HEK293 (cell line): Measurements from ENCODE around the gene RSPO1.
A peak's percentile ranks its signal among the peaks of the same experiment; 100 is the strongest.

Source experiments
- CTCF ChIA-PET: fragments of 350-600 bp; formaldehyde crosslinking; extraction: SDS; loops from one replicate; lab custom pipeline; 2021; ENCODE audit warnings: antibody characterized with exemption; lab: Yijun Ruan, JAX
- POLR2A ChIA-PET: fragments of 300-600 bp; formaldehyde crosslinking; extraction: SDS; loops from one replicate; lab custom pipeline; 2020; ENCODE audit warnings: antibody characterized with exemption, inconsistent platforms; lab: Yijun Ruan, JAX
- H3K27ac ChIP-seq: fragments of 200-500 bp; sonication (Bioruptor generic); 2 replicates; pipeline ENCODE4 v1.5.1; 2014; ENCODE audit warnings: low read depth, low read length, control low read depth, inconsistent platforms; ENCODE audit errors: extremely low read depth
- H3K36me3 ChIP-seq, 2 experiments: fragments of 200-500 bp in 1 of 2; sonication (Bioruptor generic) in 1 of 2; 1 replicate in 1 of 2; 2 replicates in 1 of 2; pipeline ENCODE4 v1.5.1; 2014 to 2017; ENCODE audit warnings: inconsistent platforms in 2 of 2, low read length in 2 of 2; ENCODE audit not compliant: control insufficient read depth in 2 of 2, insufficient read depth in 1 of 2
- H3K4me1 ChIP-seq: fragments of 200-500 bp; sonication (Bioruptor generic); 2 replicates; pipeline ENCODE4 v1.5.1; 2014; ENCODE audit warnings: mild to moderate bottlenecking, low read length, inconsistent platforms; ENCODE audit not compliant: control insufficient read depth, insufficient read depth
- H3K4me3 ChIP-seq: 2 replicates; pipeline ENCODE4 v1.5.1; 2011; ENCODE audit warnings: low read depth, mild to moderate bottlenecking, control low read depth, low read length, moderate library complexity
- H3K9me3 ChIP-seq: fragments of 200-500 bp; sonication (Bioruptor generic); 2 replicates; pipeline ENCODE4 v1.5.1; 2014; ENCODE audit warnings: low read depth, low read length, inconsistent platforms; ENCODE audit not compliant: control insufficient read depth, insufficient read depth
- EGR2 ChIP-seq: fragments of 450-650 bp; formaldehyde crosslinking; IDR thresholded peaks from 2 replicates; pipeline ENCODE4 v1.5.1; 2016; ENCODE audit warnings: low read depth, missing biosample characterization, missing genetic modification characterization
- OSR2 ChIP-seq: fragments of 450-650 bp; formaldehyde crosslinking; IDR thresholded peaks from 2 replicates; pipeline ENCODE4 v1.5.1; 2016; ENCODE audit warnings: missing biosample characterization, missing genetic modification characterization
- WT1 ChIP-seq: fragments of 450-650 bp; formaldehyde crosslinking; IDR thresholded peaks from 2 replicates; pipeline ENCODE4 v1.5.1; 2016; ENCODE audit warnings: missing biosample characterization, missing genetic modification characterization
- ZFHX2 ChIP-seq: fragments of 450-650 bp; formaldehyde crosslinking; conservative IDR thresholded peaks from 2 replicates; pipeline ENCODE4 v1.5.1; 2016; ENCODE audit warnings: missing biosample characterization, missing genetic modification characterization
- ZNF121 ChIP-seq: fragments of 450-650 bp; formaldehyde crosslinking; IDR thresholded peaks from 2 replicates; pipeline ENCODE4 v1.5.1; 2016; ENCODE audit warnings: missing biosample characterization, missing genetic modification characterization
- ZNF174 ChIP-seq: fragments of 450-650 bp; formaldehyde crosslinking; IDR thresholded peaks from 2 replicates; pipeline ENCODE4 v1.5.0; 2017; ENCODE audit warnings: missing biosample characterization, mild to moderate bottlenecking, missing genetic modification characterization
- ZNF2 ChIP-seq: fragments of 450-650 bp; formaldehyde crosslinking; IDR thresholded peaks from 2 replicates; pipeline ENCODE4 v1.5.1; 2016; ENCODE audit warnings: missing biosample characterization, missing genetic modification characterization
- ZNF221 ChIP-seq: fragments of 450-650 bp; formaldehyde crosslinking; IDR thresholded peaks from 2 replicates; pipeline ENCODE4 v1.5.1; 2017; ENCODE audit warnings: missing biosample characterization, missing genetic modification characterization, borderline replicate concordance
- ZNF274 ChIP-seq, 2 experiments: fragments of 200-500 bp in 1 of 2; fragments of 450-650 bp in 1 of 2; sonication (Bioruptor generic) in 1 of 2; formaldehyde crosslinking in 1 of 2; IDR thresholded peaks; 2 replicates each; pipeline versions ENCODE4 v1.5.1 to v1.6.1; 2014 to 2016; ENCODE audit warnings: borderline replicate concordance in 1 of 2, inconsistent platforms in 1 of 2, low read length in 1 of 2, missing biosample characterization in 1 of 2, missing genetic modification characterization in 1 of 2
- ZNF366 ChIP-seq: fragments of 450-650 bp; formaldehyde crosslinking; conservative IDR thresholded peaks from 2 replicates; pipeline ENCODE4 v1.5.1; 2016; ENCODE audit warnings: missing biosample characterization, missing genetic modification characterization
- ZNF391 ChIP-seq: fragments of 450-650 bp; formaldehyde crosslinking; IDR thresholded peaks from 2 replicates; pipeline ENCODE4 v1.5.1; 2016; ENCODE audit warnings: low read depth, missing biosample characterization, missing genetic modification characterization, borderline replicate concordance
- ZNF76 ChIP-seq: fragments of 450-650 bp; formaldehyde crosslinking; IDR thresholded peaks from 2 replicates; pipeline ENCODE4; 2016; ENCODE audit warnings: low read depth, missing biosample characterization, missing genetic modification characterization, borderline replicate concordance
- TF ChIP-seq, protein P1 (sequence below): fragments of 450-650 bp; formaldehyde crosslinking; IDR thresholded peaks from 2 replicates; pipeline ENCODE4 v1.5.1; 2016; ENCODE audit warnings: missing biosample characterization, missing genetic modification characterization
- TF ChIP-seq, protein P2 (sequence below): fragments of 450-650 bp; formaldehyde crosslinking; IDR thresholded peaks from 2 replicates; pipeline ENCODE4 v1.5.0; 2017; ENCODE audit warnings: missing biosample characterization, missing genetic modification characterization, borderline replicate concordance
- TF ChIP-seq, protein P3 (sequence below): fragments of 450-650 bp; formaldehyde crosslinking; IDR thresholded peaks from 2 replicates; pipeline ENCODE4 v1.5.1; 2016; ENCODE audit warnings: missing biosample characterization, missing genetic modification characterization
- TF ChIP-seq, protein P4 (sequence below): fragments of 450-650 bp; formaldehyde crosslinking; IDR thresholded peaks from 2 replicates; pipeline ENCODE4; 2016; ENCODE audit warnings: missing biosample characterization, missing genetic modification characterization

The RSPO1 gene

DNA sequence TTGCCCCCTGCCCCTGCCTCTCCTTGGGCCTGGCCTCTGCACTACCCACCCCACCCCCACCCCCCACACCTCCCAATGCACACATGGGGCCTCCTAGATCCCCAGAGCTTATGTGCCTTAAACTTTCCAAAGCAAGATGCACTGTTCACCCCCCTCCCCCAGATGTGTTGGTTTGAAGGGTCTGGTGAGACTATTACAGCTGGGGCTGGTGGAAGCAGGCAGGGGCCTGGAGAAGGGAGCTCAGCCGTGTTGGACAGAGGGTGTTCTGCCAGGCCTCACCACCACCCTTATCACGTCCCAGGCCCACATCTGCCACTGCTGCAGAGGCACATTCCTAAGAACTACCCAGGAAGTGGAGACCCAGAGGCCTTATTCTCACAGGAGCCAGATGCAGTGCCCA is 18.3 kb upstream of the RSPO1 start (continued):
- TF ChIP-seq ZNF76 (tag by site-specific recombination) = no peak

DNA sequence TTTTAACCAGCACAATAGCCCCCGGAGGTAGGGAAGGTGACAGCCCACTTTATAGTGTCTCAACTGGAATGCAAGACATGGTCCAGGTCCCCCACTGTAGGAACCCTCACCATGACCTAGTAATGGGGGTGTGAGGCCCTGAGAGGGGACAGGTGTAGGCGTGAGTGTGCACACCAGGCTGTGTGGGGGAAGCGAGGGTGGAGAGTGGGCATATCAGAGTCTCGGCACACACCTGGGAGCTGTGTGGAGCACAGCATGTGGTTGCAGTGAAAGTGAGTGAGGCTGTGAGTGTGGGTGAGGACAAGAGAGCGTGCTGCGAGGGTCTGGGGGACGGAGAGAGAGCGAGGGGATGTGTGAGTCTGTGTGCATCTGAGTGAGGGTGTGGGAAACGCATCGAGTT is 17.1 kb upstream of the RSPO1 start:
- Histone ChIP-seq H3K27ac (no peak overlapping the region), H3K9me3 (no peaks in the 10 kb centered on the region), H3K36me3 (no peaks in the 10 kb centered on the region), H3K4me1 (no peaks in the 10 kb centered on the region), H3K4me3 (no peak overlapping the region)
- POLR2A ChIA-PET = no interaction called here
- CTCF ChIA-PET = interaction anchor here (0.5 to 1.6 kb wide), 3 partner anchors 28 to 48 kb away, joined by 3 to 5 read pairs (median 4); no protein-coding TSS in a partner anchor
- TF ChIP-seq ZNF174 (tag by site-specific recombination) = no peak
- TF ChIP-seq, protein P1, sequence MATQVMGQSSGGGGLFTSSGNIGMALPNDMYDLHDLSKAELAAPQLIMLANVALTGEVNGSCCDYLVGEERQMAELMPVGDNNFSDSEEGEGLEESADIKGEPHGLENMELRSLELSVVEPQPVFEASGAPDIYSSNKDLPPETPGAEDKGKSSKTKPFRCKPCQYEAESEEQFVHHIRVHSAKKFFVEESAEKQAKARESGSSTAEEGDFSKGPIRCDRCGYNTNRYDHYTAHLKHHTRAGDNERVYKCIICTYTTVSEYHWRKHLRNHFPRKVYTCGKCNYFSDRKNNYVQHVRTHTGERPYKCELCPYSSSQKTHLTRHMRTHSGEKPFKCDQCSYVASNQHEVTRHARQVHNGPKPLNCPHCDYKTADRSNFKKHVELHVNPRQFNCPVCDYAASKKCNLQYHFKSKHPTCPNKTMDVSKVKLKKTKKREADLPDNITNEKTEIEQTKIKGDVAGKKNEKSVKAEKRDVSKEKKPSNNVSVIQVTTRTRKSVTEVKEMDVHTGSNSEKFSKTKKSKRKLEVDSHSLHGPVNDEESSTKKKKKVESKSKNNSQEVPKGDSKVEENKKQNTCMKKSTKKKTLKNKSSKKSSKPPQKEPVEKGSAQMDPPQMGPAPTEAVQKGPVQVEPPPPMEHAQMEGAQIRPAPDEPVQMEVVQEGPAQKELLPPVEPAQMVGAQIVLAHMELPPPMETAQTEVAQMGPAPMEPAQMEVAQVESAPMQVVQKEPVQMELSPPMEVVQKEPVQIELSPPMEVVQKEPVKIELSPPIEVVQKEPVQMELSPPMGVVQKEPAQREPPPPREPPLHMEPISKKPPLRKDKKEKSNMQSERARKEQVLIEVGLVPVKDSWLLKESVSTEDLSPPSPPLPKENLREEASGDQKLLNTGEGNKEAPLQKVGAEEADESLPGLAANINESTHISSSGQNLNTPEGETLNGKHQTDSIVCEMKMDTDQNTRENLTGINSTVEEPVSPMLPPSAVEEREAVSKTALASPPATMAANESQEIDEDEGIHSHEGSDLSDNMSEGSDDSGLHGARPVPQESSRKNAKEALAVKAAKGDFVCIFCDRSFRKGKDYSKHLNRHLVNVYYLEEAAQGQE (tag by site-specific recombination) = no peak
- peak; percentile 96 for TF ChIP-seq EGR2 (tag by site-specific recombination)
- no peak for TF ChIP-seq ZNF366 (tag by site-specific recombination)
- no peak for TF ChIP-seq ZNF221 (tag by site-specific recombination)
- TF ChIP-seq ZNF2 (tag by site-specific recombination) = no peak
- TF ChIP-seq, protein P2, sequence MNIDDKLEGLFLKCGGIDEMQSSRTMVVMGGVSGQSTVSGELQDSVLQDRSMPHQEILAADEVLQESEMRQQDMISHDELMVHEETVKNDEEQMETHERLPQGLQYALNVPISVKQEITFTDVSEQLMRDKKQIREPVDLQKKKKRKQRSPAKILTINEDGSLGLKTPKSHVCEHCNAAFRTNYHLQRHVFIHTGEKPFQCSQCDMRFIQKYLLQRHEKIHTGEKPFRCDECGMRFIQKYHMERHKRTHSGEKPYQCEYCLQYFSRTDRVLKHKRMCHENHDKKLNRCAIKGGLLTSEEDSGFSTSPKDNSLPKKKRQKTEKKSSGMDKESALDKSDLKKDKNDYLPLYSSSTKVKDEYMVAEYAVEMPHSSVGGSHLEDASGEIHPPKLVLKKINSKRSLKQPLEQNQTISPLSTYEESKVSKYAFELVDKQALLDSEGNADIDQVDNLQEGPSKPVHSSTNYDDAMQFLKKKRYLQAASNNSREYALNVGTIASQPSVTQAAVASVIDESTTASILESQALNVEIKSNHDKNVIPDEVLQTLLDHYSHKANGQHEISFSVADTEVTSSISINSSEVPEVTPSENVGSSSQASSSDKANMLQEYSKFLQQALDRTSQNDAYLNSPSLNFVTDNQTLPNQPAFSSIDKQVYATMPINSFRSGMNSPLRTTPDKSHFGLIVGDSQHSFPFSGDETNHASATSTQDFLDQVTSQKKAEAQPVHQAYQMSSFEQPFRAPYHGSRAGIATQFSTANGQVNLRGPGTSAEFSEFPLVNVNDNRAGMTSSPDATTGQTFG (tag by site-specific recombination) = no peak
- no peak for TF ChIP-seq OSR2
- TF ChIP-seq, protein P3, sequence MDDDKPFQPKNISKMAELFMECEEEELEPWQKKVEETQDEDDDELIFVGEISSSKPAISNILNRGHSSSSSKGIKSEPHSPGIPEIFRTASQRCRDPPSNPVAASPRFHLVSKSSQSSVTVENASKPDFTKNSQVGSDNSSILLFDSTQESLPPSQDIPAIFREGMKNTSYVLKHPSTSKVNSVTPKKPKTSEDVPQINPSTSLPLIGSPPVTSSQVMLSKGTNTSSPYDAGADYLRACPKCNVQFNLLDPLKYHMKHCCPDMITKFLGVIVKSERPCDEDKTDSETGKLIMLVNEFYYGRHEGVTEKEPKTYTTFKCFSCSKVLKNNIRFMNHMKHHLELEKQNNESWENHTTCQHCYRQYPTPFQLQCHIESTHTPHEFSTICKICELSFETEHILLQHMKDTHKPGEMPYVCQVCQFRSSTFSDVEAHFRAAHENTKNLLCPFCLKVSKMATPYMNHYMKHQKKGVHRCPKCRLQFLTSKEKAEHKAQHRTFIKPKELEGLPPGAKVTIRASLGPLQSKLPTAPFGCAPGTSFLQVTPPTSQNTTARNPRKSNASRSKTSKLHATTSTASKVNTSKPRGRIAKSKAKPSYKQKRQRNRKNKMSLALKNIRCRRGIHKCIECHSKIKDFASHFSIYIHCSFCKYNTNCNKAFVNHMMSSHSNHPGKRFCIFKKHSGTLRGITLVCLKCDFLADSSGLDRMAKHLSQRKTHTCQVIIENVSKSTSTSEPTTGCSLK = no peak
- TF ChIP-seq ZNF274 (IDR thresholded peaks at IDR 0.05; ENCODE audit: low read length) = no peak
- no peak for TF ChIP-seq ZNF274 (tag by site-specific recombination; IDR thresholded peaks at IDR 0.05; ENCODE audit: borderline replicate concordance)
- TF ChIP-seq, protein P4, sequence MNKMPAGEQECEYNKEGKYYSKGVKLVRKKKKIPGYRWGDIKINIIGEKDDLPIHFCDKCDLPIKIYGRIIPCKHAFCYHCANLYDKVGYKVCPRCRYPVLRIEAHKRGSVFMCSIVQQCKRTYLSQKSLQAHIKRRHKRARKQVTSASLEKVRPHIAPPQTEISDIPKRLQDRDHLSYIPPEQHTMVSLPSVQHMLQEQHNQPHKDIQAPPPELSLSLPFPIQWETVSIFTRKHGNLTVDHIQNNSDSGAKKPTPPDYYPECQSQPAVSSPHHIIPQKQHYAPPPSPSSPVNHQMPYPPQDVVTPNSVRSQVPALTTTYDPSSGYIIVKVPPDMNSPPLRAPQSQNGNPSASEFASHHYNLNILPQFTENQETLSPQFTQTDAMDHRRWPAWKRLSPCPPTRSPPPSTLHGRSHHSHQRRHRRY (tag by site-specific recombination) = no peak
- no peak for TF ChIP-seq WT1 (tag by site-specific recombination)
- no peak for TF ChIP-seq ZNF391
- peak; percentile 94 for TF ChIP-seq ZFHX2 (tag by site-specific recombination)
- TF ChIP-seq ZNF121 = no peak
